ENCODE results near the gene SFXN5.

SFXN5 gene

GRCh38 chr2:73053316-73054114 lies 18.0 kb downstream of the SFXN5 start:
- H3K79me2 ChIP-seq (ENCODE audit: insufficient read depth, low read depth): no peaks in the 10 kb centered on the region
- no peak overlapping the region for H3K4me3 ChIP-seq (IDR thresholded peaks at IDR 0.05; ENCODE audit: insufficient read depth, low read depth, low read length)
- no peak overlapping the region for H3K27ac ChIP-seq
- no peaks in the 10 kb centered on the region for H3K27me3 ChIP-seq (ENCODE audit: insufficient read depth, low read depth)
- H2AFZ ChIP-seq (ENCODE audit: low read depth): no peak overlapping the region
- TF ChIP-seq, protein P1, sequence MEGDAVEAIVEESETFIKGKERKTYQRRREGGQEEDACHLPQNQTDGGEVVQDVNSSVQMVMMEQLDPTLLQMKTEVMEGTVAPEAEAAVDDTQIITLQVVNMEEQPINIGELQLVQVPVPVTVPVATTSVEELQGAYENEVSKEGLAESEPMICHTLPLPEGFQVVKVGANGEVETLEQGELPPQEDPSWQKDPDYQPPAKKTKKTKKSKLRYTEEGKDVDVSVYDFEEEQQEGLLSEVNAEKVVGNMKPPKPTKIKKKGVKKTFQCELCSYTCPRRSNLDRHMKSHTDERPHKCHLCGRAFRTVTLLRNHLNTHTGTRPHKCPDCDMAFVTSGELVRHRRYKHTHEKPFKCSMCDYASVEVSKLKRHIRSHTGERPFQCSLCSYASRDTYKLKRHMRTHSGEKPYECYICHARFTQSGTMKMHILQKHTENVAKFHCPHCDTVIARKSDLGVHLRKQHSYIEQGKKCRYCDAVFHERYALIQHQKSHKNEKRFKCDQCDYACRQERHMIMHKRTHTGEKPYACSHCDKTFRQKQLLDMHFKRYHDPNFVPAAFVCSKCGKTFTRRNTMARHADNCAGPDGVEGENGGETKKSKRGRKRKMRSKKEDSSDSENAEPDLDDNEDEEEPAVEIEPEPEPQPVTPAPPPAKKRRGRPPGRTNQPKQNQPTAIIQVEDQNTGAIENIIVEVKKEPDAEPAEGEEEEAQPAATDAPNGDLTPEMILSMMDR (conservative IDR thresholded peaks at IDR 0.05; ENCODE audit: low read depth, low read length): no peak
- H4K20me1 ChIP-seq (ENCODE audit: insufficient read depth): no peaks in the 10 kb centered on the region
- H3K9ac ChIP-seq: no peak overlapping the region
- H3K36me3 ChIP-seq (ENCODE audit: insufficient read depth): no peaks in the 10 kb centered on the region
- H3K4me2 ChIP-seq: no peak overlapping the region
- no peaks in the 10 kb centered on the region for H3K4me1 ChIP-seq (ENCODE audit: low read depth, poor library complexity, severe bottlenecking)

DNA sequence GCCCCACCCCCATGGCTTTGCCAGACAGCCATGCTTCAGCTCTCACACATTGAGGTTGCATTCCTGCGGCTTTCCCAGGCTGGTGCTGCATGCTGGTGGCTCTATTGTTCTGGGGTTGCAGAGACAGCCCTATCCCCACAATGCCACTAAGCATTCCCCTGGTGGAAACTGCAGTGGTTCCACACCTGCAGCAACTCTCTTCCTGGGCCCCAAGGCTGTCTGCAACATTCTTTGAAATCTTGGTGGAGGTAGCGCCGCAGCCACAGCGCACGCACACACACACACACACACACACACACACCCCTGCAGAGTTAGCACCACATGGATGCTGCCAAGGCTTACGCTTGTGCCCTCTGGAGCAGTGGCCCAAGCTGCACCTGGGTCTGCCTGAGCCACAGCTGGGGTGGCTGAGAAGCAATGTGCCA lies 21.4 kb downstream of the SFXN5 start:
- Histone ChIP-seq H3K27ac (no peak overlapping the region), H3K4me3 (IDR thresholded peaks at IDR 0.05; ENCODE audit: insufficient read depth, low read depth, low read length) (no peak overlapping the region), H2AFZ (ENCODE audit: low read depth) (no peak overlapping the region), H3K36me3 (ENCODE audit: insufficient read depth) (no peaks in the 10 kb centered on the region), H4K20me1 (ENCODE audit: insufficient read depth) (no peaks in the 10 kb centered on the region), H3K79me2 (ENCODE audit: insufficient read depth, low read depth) (no peaks in the 10 kb centered on the region), H3K9ac (no peak overlapping the region), H3K4me1 (ENCODE audit: low read depth, poor library complexity, severe bottlenecking) (no peaks in the 10 kb centered on the region), H3K4me2 (no peak overlapping the region), H3K27me3 (ENCODE audit: insufficient read depth, low read depth) (no peaks in the 10 kb centered on the region)
- TF ChIP-seq, protein P1 (conservative IDR thresholded peaks at IDR 0.05; ENCODE audit: low read depth, low read length): no peak

GRCh38 chr2:73043929-73044832 lies 27.3 kb downstream of the SFXN5 start:
- H3K4me2 ChIP-seq: no peak overlapping the region
- no peak overlapping the region for H3K4me3 ChIP-seq (IDR thresholded peaks at IDR 0.05; ENCODE audit: insufficient read depth, low read depth, low read length)

GRCh38 chr2:73043276-73043675 lies 28.2 kb downstream of the SFXN5 start:
- Histone ChIP-seq H3K27me3 (ENCODE audit: insufficient read depth, low read depth) (no peaks in the 10 kb centered on the region), H3K36me3 (ENCODE audit: insufficient read depth) (no peaks in the 10 kb centered on the region), H3K27ac (no peak overlapping the region), H3K79me2 (ENCODE audit: insufficient read depth, low read depth) (no peaks in the 10 kb centered on the region), H3K4me1 (ENCODE audit: low read depth, poor library complexity, severe bottlenecking) (no peaks in the 10 kb centered on the region), H4K20me1 (ENCODE audit: insufficient read depth) (no peaks in the 10 kb centered on the region), H3K9ac (no peak overlapping the region), H3K4me3 (IDR thresholded peaks at IDR 0.05; ENCODE audit: insufficient read depth, low read depth, low read length) (no peak overlapping the region), H2AFZ (ENCODE audit: low read depth) (no peak overlapping the region), H3K4me2 (no peak overlapping the region)
- TF ChIP-seq, protein P1 (conservative IDR thresholded peaks at IDR 0.05; ENCODE audit: low read depth, low read length): no peak

More at GRCh38 chr2:73043929-73044832, 27.3 kb downstream of the SFXN5 start:
- Histone ChIP-seq H4K20me1 (ENCODE audit: insufficient read depth) (no peaks in the 10 kb centered on the region), H3K4me1 (ENCODE audit: low read depth, poor library complexity, severe bottlenecking) (no peaks in the 10 kb centered on the region), H3K79me2 (ENCODE audit: insufficient read depth, low read depth) (no peaks in the 10 kb centered on the region), H3K36me3 (ENCODE audit: insufficient read depth) (no peaks in the 10 kb centered on the region), H3K27ac (no peak overlapping the region), H2AFZ (ENCODE audit: low read depth) (no peak overlapping the region), H3K9ac (no peak overlapping the region), H3K27me3 (ENCODE audit: insufficient read depth, low read depth) (no peaks in the 10 kb centered on the region)
- TF ChIP-seq, protein P1 (conservative IDR thresholded peaks at IDR 0.05; ENCODE audit: low read depth, low read length): no peak

Measured in KMS-11 (cell line).